Kidney capillary endothelial cell (primary cell): ENCODE measurements around the gene ANGEL1.
A peak's percentile ranks its signal among the peaks of the same experiment; 100 is the strongest.

Experiments used
- DNase-seq: peaks from one replicate; pipeline ENCODE4 v3.0.0-alpha.2; 2018; ENCODE audit warnings: low spot score

ANGEL1 gene

GRCh38 chr14:76778546-76779215, 34.0 kb downstream of the ANGEL1 start:
- no peak for DNase-seq

- DNase-seq, result no peak
Observed at GRCh38 chr14:76777721-76778120, 35.0 kb downstream of the ANGEL1 start.

- no peak for DNase-seq
Observed at GRCh38 chr14:76776428-76777251, 36.0 kb downstream of the ANGEL1 start.

GRCh38 chr14:76775695-76776427, 36.8 kb downstream of the ANGEL1 start:
- DNase-seq, result no peak

- no peak for DNase-seq
Observed at GRCh38 chr14:76774821-76775694, 37.6 kb downstream of the ANGEL1 start.

GRCh38 chr14:76773956-76774820, 38.5 kb downstream of the ANGEL1 start:
- DNase-seq, result no peak

GRCh38 chr14:76773188-76773885, 39.3 kb downstream of the ANGEL1 start:
- peak; percentile 80 for DNase-seq

GRCh38 chr14:76772300-76773187, 40.1 kb downstream of the ANGEL1 start:
- DNase-seq, result peak; percentile 88

GRCh38 chr14:76771437-76771980, 41.2 kb downstream of the ANGEL1 start:
- DNase-seq, result no peak

GRCh38 chr14:76770521-76771436, 41.9 kb downstream of the ANGEL1 start:
- DNase-seq, result no peak

GRCh38 chr14:76769636-76770292, 42.9 kb downstream of the ANGEL1 start:
- no peak for DNase-seq

GRCh38 chr14:76768671-76769500, 43.8 kb downstream of the ANGEL1 start:
- no peak for DNase-seq

- peak; percentile 96 for DNase-seq
Observed at GRCh38 chr14:76767681-76768656, 44.7 kb downstream of the ANGEL1 start.

- no peak for DNase-seq
Observed at GRCh38 chr14:76765461-76765931, 47.2 kb downstream of the ANGEL1 start.
